IMR-90 (cell line): ENCODE measurements around the gene PTPRF. TPM values are rescaled to one million over a fixed set of nuclear protein-coding genes. Genes with fewer than 3 reads are reported as not detected.

Experiments
- ATAC-seq: fragments of 200-7000 bp; cut with Tn5 transposase; 2 replicates; pipeline ENCODE4 v1.9.1; 2020; ENCODE audit warnings: low read depth, mild to moderate bottlenecking, moderate library complexity
- BruUV-seq: library from RNA; stranded (reverse); fragments of 400-500 nt; replicated peaks from 2 replicates; lab custom pipeline; 2021; lab: Mats Ljungman, UMichigan
- CTCF ChIA-PET: fragments of 300-600 bp; formaldehyde crosslinking; extraction: SDS; loops from one replicate; lab custom pipeline; 2021; ENCODE audit warnings: antibody characterized with exemption; lab: Yijun Ruan, JAX
- POLR2A ChIA-PET: fragments of 300-600 bp; sonication (Branson Sonifier 250); formaldehyde crosslinking; loops from one replicate; lab custom pipeline; 2022; ENCODE audit warnings: antibody characterized with exemption; ENCODE audit not compliant: unreplicated experiment; lab: Charles Lee
- DNase-seq: peaks from one replicate; pipeline ENCODE4 v3.0.0; 2013
- H2AFZ ChIP-seq: replicated peaks from 2 replicates; pipeline ENCODE3; 2013; ENCODE audit warnings: low read length, mild to moderate bottlenecking; ENCODE audit not compliant: poor library complexity
- H2AK5ac ChIP-seq: 2 replicates; pipeline ENCODE4 v1.6.1; 2013; ENCODE audit warnings: low read depth, low read length, inconsistent platforms
- H2AK9ac ChIP-seq: replicated peaks from 2 replicates; pipeline ENCODE3; 2013; ENCODE audit warnings: mild to moderate bottlenecking, low read depth, low read length, moderate library complexity; ENCODE audit not compliant: poor library complexity
- H2BK120ac ChIP-seq: 2 replicates; pipeline ENCODE4 v1.6.1; 2013; ENCODE audit warnings: low read depth, low read length, inconsistent platforms
- H2BK15ac ChIP-seq: 3 replicates; pipeline ENCODE4 v1.6.1; 2013; ENCODE audit warnings: low read depth, low read length, inconsistent platforms
- H2BK20ac ChIP-seq: 2 replicates; pipeline ENCODE4 v1.6.1; 2013; ENCODE audit warnings: low read depth, mild to moderate bottlenecking, inconsistent platforms, low read length, moderate library complexity
- H2BK5ac ChIP-seq: 2 replicates; pipeline ENCODE4 v1.6.1; 2013; ENCODE audit warnings: mild to moderate bottlenecking, low read depth, low read length, inconsistent platforms; ENCODE audit not compliant: poor library complexity, severe bottlenecking
- H3K14ac ChIP-seq: replicated peaks from 2 replicates; pipeline ENCODE4 v1.6.1; 2013; ENCODE audit warnings: low read depth, low read length, inconsistent platforms
- H3K18ac ChIP-seq: 2 replicates; pipeline ENCODE4 v1.6.1; 2013; ENCODE audit warnings: low read depth, low read length, control low read depth
- H3K23ac ChIP-seq: 2 replicates; pipeline ENCODE4 v1.6.1; 2013; ENCODE audit warnings: low read depth, low read length, inconsistent platforms
- H3K27ac ChIP-seq: 2 replicates; pipeline ENCODE4 v1.5.1; 2013; ENCODE audit warnings: mild to moderate bottlenecking, control low read depth, low read length; ENCODE audit not compliant: insufficient read depth
- H3K27me3 ChIP-seq: 2 replicates; pipeline ENCODE4 v1.6.1; 2013; ENCODE audit warnings: low read length; ENCODE audit not compliant: control insufficient read depth, insufficient read depth
- H3K36me3 ChIP-seq: 2 replicates; pipeline ENCODE4 v1.6.1; 2013; ENCODE audit warnings: low read length, mixed read lengths; ENCODE audit not compliant: control insufficient read depth, insufficient read depth
- H3K4ac ChIP-seq: 2 replicates; pipeline ENCODE4 v1.6.1; 2013; ENCODE audit warnings: low read depth, low read length, inconsistent platforms
- H3K4me1 ChIP-seq: 2 replicates; pipeline ENCODE4 v1.6.1; 2013; ENCODE audit warnings: low read length, mixed read lengths; ENCODE audit not compliant: control insufficient read depth, insufficient read depth
- H3K4me2 ChIP-seq: 2 replicates; pipeline ENCODE4 v1.6.1; 2013; ENCODE audit warnings: low read depth, mild to moderate bottlenecking, control low read depth, low read length, moderate library complexity
- H3K4me3 ChIP-seq: 2 replicates; pipeline ENCODE4 v1.5.1; 2013; ENCODE audit warnings: low read depth, mild to moderate bottlenecking, control low read depth, low read length, moderate library complexity; ENCODE audit not compliant: insufficient read depth
- H3K56ac ChIP-seq: 2 replicates; pipeline ENCODE4 v1.6.1; 2013; ENCODE audit warnings: low read length, inconsistent platforms; ENCODE audit not compliant: insufficient read depth; ENCODE audit errors: extremely low read depth
- H3K79me1 ChIP-seq, 2 experiments: 2 replicates each; pipeline ENCODE4 v1.6.1; 2013; ENCODE audit warnings: low read length in 2 of 2, inconsistent platforms in 1 of 2, low read depth in 1 of 2
- H3K9ac ChIP-seq: 2 replicates; pipeline ENCODE4 v1.6.1; 2013; ENCODE audit warnings: low read depth, low read length, control low read depth
- H3K9me1 ChIP-seq: 2 replicates; pipeline ENCODE4 v1.6.1; 2013; ENCODE audit warnings: low read length, inconsistent platforms; ENCODE audit not compliant: insufficient read depth
- H3K9me3 ChIP-seq: 2 replicates; pipeline ENCODE4 v1.6.1; 2013; ENCODE audit warnings: low read length; ENCODE audit not compliant: control insufficient read depth, insufficient read depth
- H4K20me1 ChIP-seq: 2 replicates; pipeline ENCODE4 v1.6.1; 2013; ENCODE audit warnings: low read length, inconsistent platforms; ENCODE audit not compliant: insufficient read depth
- H4K5ac ChIP-seq: 2 replicates; pipeline ENCODE4 v1.6.1; 2013; ENCODE audit warnings: mild to moderate bottlenecking, low read depth, low read length, control low read depth
- H4K8ac ChIP-seq, 2 experiments: 2 replicates each; pipeline ENCODE4 v1.6.1; 2013; ENCODE audit warnings: low read depth in 2 of 2, low read length in 2 of 2, control low read depth in 1 of 2, inconsistent platforms in 1 of 2
- H4K91ac ChIP-seq: 2 replicates; pipeline ENCODE4 v1.6.1; 2013; ENCODE audit warnings: low read depth, low read length, inconsistent platforms; ENCODE audit not compliant: insufficient read depth
- BHLHE40 ChIP-seq: fragments of 150-350 bp; IDR thresholded peaks from 2 replicates; pipeline ENCODE4 v1.6.1; 2016; ENCODE audit warnings: mild to moderate bottlenecking, low read depth, low read length
- CHD1 ChIP-seq: IDR thresholded peaks from 2 replicates; pipeline ENCODE4 v1.6.1; 2012; ENCODE audit warnings: low read depth, low read length, improper control_type of control experiment
- ELK1 ChIP-seq: fragments of 150-350 bp; IDR thresholded peaks from 2 replicates; pipeline ENCODE4 v1.6.1; 2016; ENCODE audit warnings: low read depth, mild to moderate bottlenecking, low read length, moderate library complexity, borderline replicate concordance
- FOS ChIP-seq: fragments of 150-350 bp; IDR thresholded peaks from 2 replicates; pipeline ENCODE4 v1.6.1; 2016; ENCODE audit warnings: low read depth, low read length
- MAFK ChIP-seq: IDR thresholded peaks from 2 replicates; pipeline ENCODE4 v1.6.1; 2012; ENCODE audit warnings: low read depth, low read length, improper control_type of control experiment
- MAZ ChIP-seq: IDR thresholded peaks from 2 replicates; pipeline ENCODE4 v1.6.1; 2012; ENCODE audit warnings: low read depth, mild to moderate bottlenecking, low read length, improper control_type of control experiment, moderate library complexity, borderline replicate concordance
- MXI1 ChIP-seq: IDR thresholded peaks from 2 replicates; pipeline ENCODE4 v1.6.1; 2012; ENCODE audit warnings: low read depth, mild to moderate bottlenecking, low read length, moderate library complexity, borderline replicate concordance
- NFE2L2 ChIP-seq: fragments of 150-350 bp; IDR thresholded peaks from 2 replicates; pipeline ENCODE4 v1.6.1; 2016; ENCODE audit warnings: low read depth, mild to moderate bottlenecking, low read length
- POLR2A ChIP-seq: IDR thresholded peaks from 2 replicates; pipeline ENCODE4 v1.6.1; 2012; ENCODE audit warnings: mild to moderate bottlenecking, low read depth, low read length
- RAD21 ChIP-seq: IDR thresholded peaks from 2 replicates; pipeline ENCODE4 v1.6.1; 2012; ENCODE audit warnings: low read length, improper control_type of control experiment
- RCOR1 ChIP-seq: IDR thresholded peaks from 2 replicates; pipeline ENCODE4 v1.6.1; 2012; ENCODE audit warnings: mild to moderate bottlenecking, low read length, improper control_type of control experiment; ENCODE audit not compliant: insufficient replicate concordance
- RFX5 ChIP-seq: IDR thresholded peaks from 2 replicates; pipeline ENCODE4 v1.8.0; 2012; ENCODE audit warnings: low read depth, mild to moderate bottlenecking, low read length, moderate library complexity
- SMC3 ChIP-seq: fragments of 150-350 bp; IDR thresholded peaks from 2 replicates; pipeline ENCODE4 v1.6.1; 2016; ENCODE audit warnings: low read depth, mild to moderate bottlenecking, antibody characterized with exemption, low read length, moderate library complexity
- USF2 ChIP-seq: fragments of 150-350 bp; IDR thresholded peaks from 2 replicates; pipeline ENCODE4 v1.6.1; 2017; ENCODE audit warnings: mild to moderate bottlenecking, antibody characterized with exemption, low read length, low read depth
- WGBS, 2 experiments: methylation state at CpG; one replicate each; pipeline versions ENCODE4 v1.1.5 to v1.1.7; 2013; ENCODE audit warnings: missing lambda C conversion rate in 2 of 2; ENCODE audit not compliant: insufficient read length in 1 of 2; ENCODE audit errors: extremely low coverage in 2 of 2; 5-methylcytosine and 5-hydroxymethylcytosine counted together
- dilution Hi-C: fragments of 300-500 bp; cut with HindIII; formaldehyde crosslinking; loops from one replicate; pipeline ENCODE4 v1.14.3; 2018; ENCODE audit warnings: low sequenced_read_pairs; ENCODE audit not compliant: unreplicated experiment
- in situ Hi-C: fragments of 300-500 bp; cut with MboI; formaldehyde crosslinking; loops from 3 replicates; pipeline ENCODE4 v1.14.3; 2019; ENCODE audit warnings: low sequenced_read_pairs, inconsistent platforms, mixed read lengths
- intact Hi-C: fragments of 100-400 bp; cut with micrococcal nuclease; formaldehyde crosslinking; loops from 2 replicates; pipeline ENCODE4 v1.10.0; 2022
- polyA plus RNA-seq, 3 experiments: library from polyadenylated mRNA; depleted of rRNA; stranded (reverse); fragments of >200 nt; gene quantifications; 2 replicates each; pipeline ENCODE4 v1.2.3, GENCODE V29; 2012; ENCODE audit warnings: low replicate concordance in 1 of 3
- total RNA-seq: library from RNA; depleted of rRNA; stranded (reverse); fragments of >200 nt; gene quantifications from 2 replicates; pipeline ENCODE4 v1.2.3, GENCODE V29; 2012
- TF ChIP-seq, protein P1 (sequence below): conservative IDR thresholded peaks from 2 replicates; pipeline ENCODE4 v1.5.1; 2012; ENCODE audit warnings: mild to moderate bottlenecking, low read depth, low read length, improper control_type of control experiment

Gene PTPRF
- total and polyA plus RNA-seq, 2 of the 4 experiments (the other 2 are of a cell fraction) = 25.8 to 92.3 TPM

DNA sequence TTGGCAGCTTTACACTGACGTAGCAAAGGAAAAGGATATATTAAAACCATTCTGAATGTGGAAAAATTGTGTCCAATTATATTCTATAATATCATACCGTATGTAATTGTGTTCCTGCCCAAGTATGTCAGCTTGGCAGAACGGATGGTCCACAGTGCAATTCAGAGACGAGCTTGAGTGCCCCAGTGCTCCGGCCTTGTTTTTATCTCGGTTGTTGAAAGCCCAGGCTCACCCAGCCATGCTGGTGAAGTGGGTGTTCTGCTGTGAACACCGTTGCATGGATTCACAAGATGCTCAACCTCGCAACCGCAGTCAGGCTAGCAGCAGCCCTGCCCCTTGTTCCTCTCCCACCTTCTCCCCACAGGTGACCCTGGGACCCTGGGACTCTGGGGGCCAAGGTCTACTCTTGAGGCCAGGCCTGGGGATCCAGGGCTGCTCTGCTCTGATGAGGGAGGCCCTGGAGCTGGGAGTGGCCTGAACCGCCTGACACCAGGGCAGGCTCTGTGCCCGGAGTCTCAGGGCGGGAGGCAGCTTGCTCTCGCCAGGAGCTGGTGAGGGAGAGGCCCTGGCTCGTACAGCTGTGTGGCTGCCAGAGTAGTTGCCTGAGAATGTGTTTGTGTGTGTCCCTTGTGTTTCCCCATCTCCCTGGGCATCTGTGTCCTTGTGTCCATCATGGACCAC, 11.2 kb downstream of the PTPRF start:
- Histone ChIP-seq H3K9ac (no peak overlapping the region), H2BK15ac (no peak overlapping the region), H3K27me3 (no peaks in the 10 kb centered on the region), H4K8ac (no peak overlapping the region), H2AK5ac (no peak overlapping the region), H3K4me2 (no peak overlapping the region), H3K18ac (no peak overlapping the region), H3K14ac (no peak overlapping the region), H3K4me1 (peaks cover 4% of the 10 kb centered on the region; the same call in 1 of the 2 replicates), H3K4ac (no peak overlapping the region), H2BK120ac (no peak overlapping the region), H2BK5ac (no peak overlapping the region), H3K79me1 (peaks cover 58 to 98% of the 10 kb centered on the region in 2 experiments), H3K27ac (no peak overlapping the region), H3K36me3 (peaks cover 28% of the 10 kb centered on the region), H2AFZ (no peak overlapping the region), H4K5ac (no peak overlapping the region), H3K4me3 (no peak overlapping the region), H3K56ac (no peak overlapping the region), H3K9me3 (no peaks in the 10 kb centered on the region), H3K9me1 (peaks cover 35% of the 10 kb centered on the region), H3K23ac (no peak overlapping the region), H2AK9ac (no peak overlapping the region), H2BK20ac (no peak overlapping the region), H4K91ac (no peak overlapping the region), H4K20me1 (peaks cover 70% of the 10 kb centered on the region)
- DNase-seq = no peak
- in situ Hi-C loops = loop anchor here (25.0 kb wide), 1 partner anchor 420 kb away; the partner anchor contains the start of genes ATP6V0B and DPH2
- dilution Hi-C loops = no loop called here
- ChIA-PET CTCF (interaction anchor here (1.4 kb wide), 1 partner anchor 12 kb away, joined by 5 read pairs; no protein-coding TSS in a partner anchor), POLR2A (no interaction called here)
- BruUV-seq = no TSS peak
- 86% methylated on average over 4 of the region's 14 CpGs; no CpG with 5 or more reads in 1 of the 2 experiments for WGBS, 2 experiments
- intact Hi-C loops = no loop called here
- peak; percentile 36 for ATAC-seq
- TF ChIP-seq RCOR1 (no peak), RAD21 (no peak), MAFK (no peak), RFX5 (no peak), FOS (no peak), MXI1 (no peak), MAZ (no peak), CHD1 (no peak), USF2 (no peak), ELK1 (no peak), BHLHE40 (no peak), SMC3 (no peak), NFE2L2 (no peak), POLR2A (no peak)
- TF ChIP-seq, protein P1, sequence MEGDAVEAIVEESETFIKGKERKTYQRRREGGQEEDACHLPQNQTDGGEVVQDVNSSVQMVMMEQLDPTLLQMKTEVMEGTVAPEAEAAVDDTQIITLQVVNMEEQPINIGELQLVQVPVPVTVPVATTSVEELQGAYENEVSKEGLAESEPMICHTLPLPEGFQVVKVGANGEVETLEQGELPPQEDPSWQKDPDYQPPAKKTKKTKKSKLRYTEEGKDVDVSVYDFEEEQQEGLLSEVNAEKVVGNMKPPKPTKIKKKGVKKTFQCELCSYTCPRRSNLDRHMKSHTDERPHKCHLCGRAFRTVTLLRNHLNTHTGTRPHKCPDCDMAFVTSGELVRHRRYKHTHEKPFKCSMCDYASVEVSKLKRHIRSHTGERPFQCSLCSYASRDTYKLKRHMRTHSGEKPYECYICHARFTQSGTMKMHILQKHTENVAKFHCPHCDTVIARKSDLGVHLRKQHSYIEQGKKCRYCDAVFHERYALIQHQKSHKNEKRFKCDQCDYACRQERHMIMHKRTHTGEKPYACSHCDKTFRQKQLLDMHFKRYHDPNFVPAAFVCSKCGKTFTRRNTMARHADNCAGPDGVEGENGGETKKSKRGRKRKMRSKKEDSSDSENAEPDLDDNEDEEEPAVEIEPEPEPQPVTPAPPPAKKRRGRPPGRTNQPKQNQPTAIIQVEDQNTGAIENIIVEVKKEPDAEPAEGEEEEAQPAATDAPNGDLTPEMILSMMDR = no peak
